Lower leg skin (tissue), 3 donors: ENCODE data around the gene PLD1.

Source experiments
- CTCF ChIP-seq, 3 donors: fragments of 450-650 bp; IDR thresholded peaks; one replicate each; pipeline ENCODE4 v1.5.1; 2016; ENCODE audit warnings: antibody characterized with exemption in 3 of 3, mild to moderate bottlenecking in 3 of 3, moderate library complexity in 2 of 3
- POLR2A ChIP-seq, 2 donors: fragments of 450-650 bp; IDR thresholded peaks; one replicate each; pipeline ENCODE4 v1.6.1; 2016 to 2017; ENCODE audit warnings: antibody characterized with exemption in 2 of 2, mild to moderate bottlenecking in 1 of 2, moderate library complexity in 1 of 2

GRCh38 chr3:171574556-171575240 lies 235.6 kb downstream of the PLD1 start:
- TF ChIP-seq CTCF (IDR thresholded peaks at IDR 0.05) (no peak), POLR2A (IDR thresholded peaks at IDR 0.05) (no peak)
